Fibroblast of skin of right biceps (primary cell): ENCODE results near the gene NFATC2.

Experiments used
- DNase-seq: peaks from one replicate; pipeline ENCODE4 v3.0.0-alpha.2; 2013

The NFATC2 gene

DNA sequence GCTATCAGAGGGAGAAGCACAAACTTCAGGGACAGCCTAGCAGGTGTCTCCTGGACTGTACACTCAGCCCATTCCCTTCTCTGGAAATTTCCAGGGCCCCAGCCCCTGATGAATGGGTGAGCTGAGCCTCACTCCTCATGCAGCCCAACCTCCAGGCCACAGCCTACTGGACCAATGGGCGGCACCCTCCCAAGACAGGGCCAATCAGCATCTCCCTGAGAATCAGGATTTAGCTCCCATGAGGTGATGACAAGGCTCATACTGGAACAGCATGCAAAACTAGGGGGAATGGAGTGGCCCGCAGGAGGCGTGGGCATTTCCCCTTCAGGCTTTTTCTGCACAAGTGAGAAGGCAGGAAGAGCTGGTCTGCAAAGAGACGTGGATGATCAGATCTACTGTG, 29.0 kb downstream of the NFATC2 start:
- no peak for DNase-seq

GRCh38 chr20:51512645-51513044, 29.9 kb downstream of the NFATC2 start:
- DNase-seq = no peak

DNA sequence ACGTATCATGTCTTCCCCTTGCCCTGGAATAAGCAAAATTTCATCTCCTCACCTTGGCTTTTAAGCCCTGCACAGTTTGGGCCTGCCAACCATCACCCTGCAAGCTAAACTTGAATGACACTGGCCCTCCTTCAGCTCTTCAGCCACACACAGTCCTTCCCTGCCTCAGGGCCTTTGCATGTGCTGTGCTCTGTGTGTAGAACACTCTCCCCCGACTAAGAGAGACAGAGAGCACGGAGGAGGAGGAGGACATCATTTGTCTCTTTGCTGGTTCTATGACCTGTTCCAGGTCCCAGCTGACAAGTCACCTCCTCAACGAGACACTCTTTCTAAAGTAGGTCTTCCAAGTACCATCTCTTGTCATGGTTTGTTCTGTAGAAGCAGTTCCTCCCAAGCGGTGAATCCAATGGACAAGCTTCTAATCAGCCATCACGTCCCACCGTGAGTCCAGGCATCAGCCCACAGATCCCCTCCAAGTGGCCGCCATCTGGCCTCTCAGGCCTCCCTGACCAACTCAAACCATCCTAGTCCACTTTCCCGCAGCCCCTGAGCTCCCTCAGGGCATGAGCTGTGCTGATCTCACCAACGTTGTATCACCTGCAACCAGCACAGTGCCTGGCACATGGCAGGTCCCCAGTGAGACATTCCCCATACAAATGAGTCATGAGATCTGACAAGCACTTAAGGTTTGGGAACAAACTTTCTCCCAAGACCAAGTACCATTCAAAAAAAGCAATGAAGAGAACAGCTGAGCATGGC, 30.5 kb downstream of the NFATC2 start:
- DNase-seq = no peak

DNA sequence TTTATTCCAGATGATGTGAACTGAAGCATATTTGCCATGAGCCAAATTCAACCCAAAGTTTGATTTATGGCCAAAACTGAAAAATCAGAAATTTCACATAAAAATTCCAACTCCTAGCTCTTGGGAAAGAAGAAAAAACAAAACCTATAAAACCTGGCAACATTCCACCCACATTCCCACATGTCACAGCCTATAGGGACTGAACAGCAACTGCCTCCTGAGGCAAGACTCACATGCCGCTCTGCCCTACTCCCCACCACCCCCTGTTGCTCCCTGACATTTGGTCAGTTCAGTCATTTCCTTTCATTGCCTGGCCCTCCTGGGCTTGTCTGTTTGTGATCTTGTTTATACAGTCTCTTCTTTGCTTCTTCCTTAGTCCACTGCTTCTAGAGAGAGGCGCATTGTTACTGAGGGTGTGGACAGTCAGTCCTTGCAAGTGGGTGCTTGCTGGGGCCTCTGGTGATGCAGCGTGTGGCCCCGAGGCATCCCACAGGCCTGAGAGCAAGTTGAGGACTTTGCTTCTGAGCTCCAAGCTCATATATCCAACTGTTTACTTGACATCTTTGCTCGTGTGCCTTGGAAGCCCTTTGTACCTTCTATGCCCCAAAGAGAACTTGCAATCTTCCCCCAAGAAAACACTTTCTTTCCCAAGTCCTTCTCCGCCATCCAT, 31.4 kb downstream of the NFATC2 start:
- DNase-seq = peak; percentile 72

GRCh38 chr20:51510169-51510568, 32.4 kb downstream of the NFATC2 start:
- no peak for DNase-seq

GRCh38 chr20:51509208-51509607, 33.3 kb downstream of the NFATC2 start:
- no peak for DNase-seq

- DNase-seq = no peak
These were observed 33.7 kb downstream of the NFATC2 start for GRCh38 chr20:51508780-51509179.

DNA sequence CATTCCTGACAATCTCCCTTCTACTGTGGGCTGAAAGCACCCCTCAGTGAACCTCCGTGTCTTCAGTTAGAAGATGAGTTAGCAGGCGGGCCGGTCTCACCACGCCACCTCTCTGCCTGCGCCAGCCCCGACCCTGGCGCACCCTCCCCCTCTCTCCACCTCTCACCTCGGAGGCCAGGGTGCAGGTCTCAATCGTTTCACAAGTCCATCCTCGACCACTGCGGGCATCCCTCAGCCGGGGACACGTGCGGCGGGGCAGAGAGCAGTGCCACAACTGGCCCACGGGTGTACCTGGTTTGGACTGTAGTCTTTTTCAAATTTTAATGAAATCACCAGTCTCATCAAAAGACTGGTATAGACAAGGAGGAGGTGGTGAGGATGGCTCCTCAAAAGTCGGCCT, 34.4 kb downstream of the NFATC2 start:
- no peak for DNase-seq

GRCh38 chr20:51507216-51508036, 35.1 kb downstream of the NFATC2 start:
- DNase-seq = peak; percentile 62

- no peak for DNase-seq
These were observed 35.8 kb downstream of the NFATC2 start for GRCh38 chr20:51506527-51507215.

- no peak for DNase-seq
These were observed 37.0 kb downstream of the NFATC2 start for GRCh38 chr20:51505566-51505965.

DNA sequence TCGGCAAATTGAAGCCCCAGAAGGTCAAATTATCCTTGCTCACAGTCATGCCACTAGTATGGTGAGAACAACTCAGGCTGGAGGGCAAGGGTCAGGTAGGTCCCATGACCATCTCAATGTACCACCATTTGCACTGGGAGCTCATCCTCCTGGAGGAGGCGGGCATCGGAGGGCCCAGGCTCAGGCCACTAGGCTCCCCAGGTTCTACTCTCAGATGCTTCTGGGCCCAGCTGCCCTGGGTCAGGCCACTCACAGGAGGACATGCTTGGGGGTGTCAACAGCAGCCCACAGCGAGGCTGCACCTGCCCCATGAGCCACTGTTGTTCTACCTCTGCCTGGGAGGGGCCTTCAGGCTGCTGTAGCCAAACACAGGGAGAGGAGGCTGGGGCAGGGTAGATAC, 39.1 kb downstream of the NFATC2 start:
- DNase-seq = no peak

- no peak for DNase-seq
These were observed 41.6 kb downstream of the NFATC2 start for GRCh38 chr20:51500936-51501335.

- DNase-seq = no peak
These were observed 42.2 kb downstream of the NFATC2 start for GRCh38 chr20:51500311-51500710.

DNA sequence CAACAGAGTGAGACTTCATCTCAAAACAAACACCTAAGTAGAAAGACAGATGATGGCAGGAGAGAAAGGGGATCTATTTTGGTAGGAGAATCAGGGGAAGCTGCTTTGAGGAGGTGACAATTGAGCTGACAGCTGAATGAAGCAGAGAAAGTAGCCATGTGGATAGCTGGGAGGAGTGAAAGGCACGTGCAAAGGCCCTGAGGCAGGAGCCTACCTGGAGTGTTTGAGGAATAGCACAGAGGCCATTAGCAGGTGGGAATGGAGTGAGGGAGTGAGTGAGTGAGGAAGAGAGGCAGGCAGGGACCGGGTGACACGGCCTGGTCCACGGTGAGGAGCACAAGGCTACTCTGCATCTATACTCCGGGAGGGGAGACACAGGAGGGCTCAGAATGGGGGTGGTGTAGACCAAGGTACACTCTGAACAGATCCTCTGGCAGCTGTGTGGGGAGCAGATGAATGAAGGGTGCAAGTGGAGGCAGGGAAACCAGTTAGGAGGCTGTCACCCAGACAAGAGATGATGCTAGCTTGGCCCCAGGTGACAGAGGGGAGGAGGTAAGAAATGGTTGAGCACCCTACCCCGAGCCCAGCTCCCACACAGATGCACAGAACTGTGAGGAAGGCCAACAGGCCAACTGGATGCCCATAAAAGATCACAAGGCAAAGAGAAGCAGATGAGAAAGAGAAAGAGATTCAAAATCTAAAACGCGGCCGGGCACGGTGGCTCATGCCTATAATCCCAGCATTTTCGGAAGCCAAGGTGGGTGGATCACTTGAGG, 43.6 kb downstream of the NFATC2 start:
- no peak for DNase-seq

DNA sequence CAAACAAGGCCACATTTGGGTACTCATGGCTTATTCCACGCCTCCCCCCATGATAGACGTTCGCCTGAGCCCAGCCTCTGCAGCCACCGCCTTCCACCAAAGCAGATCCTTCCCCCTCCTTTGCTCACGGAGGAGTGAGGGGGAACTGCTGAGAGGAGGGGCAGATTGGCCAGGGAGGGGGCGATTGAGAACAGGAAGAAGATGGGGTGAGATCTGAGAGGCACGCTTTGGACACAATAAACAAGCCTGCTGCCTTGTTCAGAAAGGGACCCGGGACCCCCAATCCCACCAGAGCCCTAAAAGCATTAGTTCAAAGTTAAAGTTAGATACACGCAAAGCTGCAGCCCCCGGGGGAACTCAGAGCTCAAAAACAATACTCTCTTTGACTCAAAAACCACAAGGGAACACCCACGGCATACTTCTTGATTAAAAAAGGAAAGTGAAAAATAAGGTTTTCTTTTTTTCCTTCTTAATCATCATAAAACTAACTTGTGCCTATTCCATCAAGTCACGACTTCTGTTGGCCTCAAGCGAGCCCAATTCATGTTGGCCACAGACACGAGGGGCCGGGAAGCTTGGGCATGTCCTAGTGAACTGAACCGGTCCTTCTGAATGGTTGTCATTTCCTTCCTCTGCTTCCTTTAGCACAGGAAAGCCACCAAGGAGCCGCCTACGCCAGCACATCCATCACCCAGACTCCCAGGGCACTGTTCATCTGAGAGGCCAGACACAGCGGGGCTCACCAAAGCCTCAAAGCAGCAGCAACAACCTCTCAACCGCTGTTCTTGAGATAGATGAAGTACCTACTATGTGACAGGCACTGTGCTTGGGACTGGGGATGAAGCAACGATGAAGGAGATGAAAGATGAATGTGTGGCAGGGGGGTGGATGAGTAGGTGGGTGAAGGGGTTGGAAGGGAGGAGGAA, 44.7 kb downstream of the NFATC2 start:
- DNase-seq = no peak

DNA sequence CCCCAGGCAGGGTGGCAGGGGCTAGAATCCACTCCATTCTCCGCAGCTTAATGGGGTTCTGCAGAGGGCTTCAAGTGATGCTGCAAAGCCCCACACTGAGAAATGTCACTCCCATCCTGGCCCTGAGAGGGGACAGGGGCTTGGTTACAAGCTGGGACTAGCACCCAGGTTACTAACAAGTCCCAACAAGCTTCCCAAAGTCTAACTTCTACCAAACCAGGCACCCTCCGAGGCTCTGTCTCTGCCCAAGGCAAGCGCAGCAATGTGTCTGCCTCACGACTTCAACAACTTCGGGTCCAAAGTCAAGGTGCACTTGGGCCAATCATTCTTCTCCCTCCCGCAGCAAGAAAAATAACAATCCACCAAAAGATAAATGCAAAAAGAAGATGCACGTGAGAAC, 45.6 kb downstream of the NFATC2 start:
- DNase-seq = no peak

- DNase-seq = no peak
These were observed 46.5 kb downstream of the NFATC2 start for GRCh38 chr20:51495921-51496545.

- peak; percentile 50 for DNase-seq
These were observed 47.2 kb downstream of the NFATC2 start for GRCh38 chr20:51495291-51495690.

DNA sequence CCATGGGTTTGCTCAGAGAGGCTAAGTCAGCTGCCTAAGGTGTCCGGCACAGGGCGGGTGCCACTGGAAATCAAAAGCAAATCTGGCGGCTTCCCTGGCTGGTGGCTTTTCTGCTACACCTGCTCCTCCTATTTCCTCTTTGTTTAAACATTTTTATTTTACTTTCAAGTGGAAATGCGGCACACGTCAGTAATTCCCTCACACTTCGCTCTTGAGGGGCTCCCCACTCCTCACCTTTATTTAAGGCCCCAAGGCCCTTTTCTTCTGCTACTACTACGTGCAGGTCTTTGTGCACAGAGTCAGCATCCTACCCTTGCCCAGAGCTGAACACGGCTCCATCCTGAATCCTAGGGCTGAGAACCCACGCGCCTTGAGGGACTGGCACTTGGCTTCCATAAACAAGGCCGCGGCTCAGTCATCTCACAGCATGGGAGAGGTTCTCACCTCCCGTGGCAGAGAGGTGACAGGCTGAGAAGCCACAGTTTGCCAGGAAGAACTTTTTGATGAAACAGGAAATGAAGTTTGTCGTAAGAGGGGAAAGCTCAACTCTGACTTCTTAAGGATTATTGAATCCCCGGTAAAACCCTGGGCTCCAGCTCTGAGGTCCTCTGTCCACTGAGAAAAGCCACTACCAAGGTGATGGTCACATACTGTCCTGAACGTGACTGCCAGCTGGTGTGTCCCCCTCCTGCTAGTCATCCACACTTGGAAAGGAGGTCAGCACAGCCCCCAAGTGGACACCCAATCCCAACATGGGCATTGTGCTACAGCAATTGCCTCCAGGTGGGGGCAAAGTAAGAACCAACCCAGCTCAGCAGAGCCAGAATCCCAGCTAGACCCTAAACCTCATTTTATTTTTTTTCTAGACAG, 48.0 kb downstream of the NFATC2 start:
- DNase-seq = no peak
